Measurements from ENCODE around the gene PSRC1.
A peak's percentile ranks its signal among the peaks of the same experiment; 100 is the strongest.

Gene PSRC1

GRCh38 chr1:109282952-109283747, at the start of gene PSRC1:
Gene PSRC1, minus strand, starts transcription at chr1:109283145.
- H3K4me3 ChIP-seq (ENCODE audit: control insufficient read depth, low read depth, low read length) = peak within 1 kb of the TSS; percentile 85
- TF ChIP-seq CTCF (IDR thresholded peaks at IDR 0.05; ENCODE audit: control insufficient read depth, insufficient read depth, low read depth, low read length, missing control alignments) = peak; percentile 81
- peak; percentile 83 for DNase-seq (ENCODE audit: low read depth)

- no peak overlapping the region for H3K4me3 ChIP-seq (ENCODE audit: control insufficient read depth, low read depth, low read length)
- no peak for TF ChIP-seq CTCF (IDR thresholded peaks at IDR 0.05; ENCODE audit: control insufficient read depth, insufficient read depth, low read depth, low read length, missing control alignments)
- DNase-seq (ENCODE audit: low read depth) = no peak
These were observed 48.2 kb upstream of the PSRC1 start for GRCh38 chr1:109331113-109331512.

- no peak for TF ChIP-seq CTCF (IDR thresholded peaks at IDR 0.05; ENCODE audit: control insufficient read depth, insufficient read depth, low read depth, low read length, missing control alignments)
- no peak for DNase-seq (ENCODE audit: low read depth)
- no peak overlapping the region for H3K4me3 ChIP-seq (ENCODE audit: control insufficient read depth, low read depth, low read length)
These were observed 44.3 kb upstream of the PSRC1 start for GRCh38 chr1:109327285-109327684.

- no peak overlapping the region for H3K4me3 ChIP-seq (ENCODE audit: control insufficient read depth, low read depth, low read length)
- no peak for DNase-seq (ENCODE audit: low read depth)
- no peak for TF ChIP-seq CTCF (IDR thresholded peaks at IDR 0.05; ENCODE audit: control insufficient read depth, insufficient read depth, low read depth, low read length, missing control alignments)
These were observed 40.0 kb upstream of the PSRC1 start for GRCh38 chr1:109322974-109323373.

- TF ChIP-seq CTCF (IDR thresholded peaks at IDR 0.05; ENCODE audit: control insufficient read depth, insufficient read depth, low read depth, low read length, missing control alignments) = no peak
- DNase-seq (ENCODE audit: low read depth) = no peak
- H3K4me3 ChIP-seq (ENCODE audit: control insufficient read depth, low read depth, low read length) = no peak overlapping the region
These were observed 36.2 kb upstream of the PSRC1 start for GRCh38 chr1:109319114-109319513.

- H3K4me3 ChIP-seq (ENCODE audit: control insufficient read depth, low read depth, low read length) = no peak overlapping the region
- no peak for TF ChIP-seq CTCF (IDR thresholded peaks at IDR 0.05; ENCODE audit: control insufficient read depth, insufficient read depth, low read depth, low read length, missing control alignments)
- no peak for DNase-seq (ENCODE audit: low read depth)
These were observed 33.6 kb upstream of the PSRC1 start for GRCh38 chr1:109316506-109316905.
